LoVo (cell line): ENCODE data around the gene MAP3K4.
"Not testable (repeated sequence)": the region's sequence is repeated elsewhere in the genome, so short reads cannot be mapped to it uniquely, and the experiment has no call there.

Experiments
- DNase-seq: peaks from one replicate; pipeline ENCODE4 v3.0.0-alpha.2; 2016; ENCODE audit warnings: low spot score

MAP3K4 gene

DNA sequence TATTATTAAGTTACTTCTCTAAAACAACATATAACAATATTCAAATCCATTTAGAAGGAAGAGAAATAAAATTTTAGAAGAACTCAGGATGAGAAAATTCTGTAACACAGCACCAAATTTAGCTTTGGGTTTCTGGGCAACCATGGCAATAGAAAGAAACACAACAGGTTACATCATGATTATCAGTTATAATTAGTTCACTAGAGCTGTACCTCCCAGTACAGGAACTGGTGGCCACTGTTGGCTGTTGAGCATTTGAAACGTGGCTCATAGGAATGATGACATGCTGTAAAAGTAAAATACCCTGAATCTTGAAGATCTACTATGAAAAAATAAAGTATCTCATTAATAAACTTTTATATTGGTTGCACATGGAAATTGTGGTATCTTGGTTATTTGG, 23.7 kb upstream of the MAP3K4 start:
- DNase-seq: no peak

GRCh38 chr6:160971171-160971570, 20.4 kb upstream of the MAP3K4 start:
- no peak for DNase-seq

DNA sequence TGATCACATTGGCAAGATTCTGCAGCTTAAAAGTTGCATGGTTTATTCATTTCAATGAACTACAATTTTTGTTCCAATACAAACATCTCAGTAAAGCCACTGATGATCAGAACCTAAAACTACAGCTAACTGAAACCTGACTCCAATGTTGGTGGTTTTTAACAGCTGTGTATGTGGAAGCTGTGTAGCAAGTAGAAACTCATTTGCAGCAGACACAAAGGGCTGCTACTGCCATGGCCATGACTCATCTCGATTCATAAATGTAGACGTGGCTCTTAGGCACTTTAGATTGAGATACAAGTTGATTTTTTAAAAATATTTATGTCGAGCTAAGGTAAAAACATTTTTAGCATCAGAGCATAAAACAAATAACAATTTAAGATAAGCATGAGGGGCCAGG, 19.5 kb upstream of the MAP3K4 start:
- no peak for DNase-seq

DNA sequence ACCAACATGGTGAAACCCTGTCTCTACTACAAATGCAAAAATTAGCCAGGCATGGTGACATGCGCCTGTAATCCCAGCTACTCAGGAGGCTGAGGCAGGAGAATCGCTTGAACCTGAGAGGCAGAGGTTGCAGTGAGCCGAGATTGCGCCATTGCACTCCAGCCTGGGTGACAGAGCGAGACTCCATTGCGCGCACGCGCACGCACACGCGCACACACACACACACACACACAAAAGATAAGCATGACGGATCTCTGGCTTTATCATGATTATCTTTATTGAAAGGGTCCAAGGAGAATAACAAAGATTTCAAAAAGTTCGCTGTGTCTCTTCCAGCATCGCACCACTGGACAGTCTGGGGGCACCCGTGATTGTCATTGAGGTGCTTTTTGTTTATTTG, 19.0 kb upstream of the MAP3K4 start:
- not testable (repeated sequence) for DNase-seq

- no peak for DNase-seq
Observed at GRCh38 chr6:160973311-160974250, 18.0 kb upstream of the MAP3K4 start.

DNA sequence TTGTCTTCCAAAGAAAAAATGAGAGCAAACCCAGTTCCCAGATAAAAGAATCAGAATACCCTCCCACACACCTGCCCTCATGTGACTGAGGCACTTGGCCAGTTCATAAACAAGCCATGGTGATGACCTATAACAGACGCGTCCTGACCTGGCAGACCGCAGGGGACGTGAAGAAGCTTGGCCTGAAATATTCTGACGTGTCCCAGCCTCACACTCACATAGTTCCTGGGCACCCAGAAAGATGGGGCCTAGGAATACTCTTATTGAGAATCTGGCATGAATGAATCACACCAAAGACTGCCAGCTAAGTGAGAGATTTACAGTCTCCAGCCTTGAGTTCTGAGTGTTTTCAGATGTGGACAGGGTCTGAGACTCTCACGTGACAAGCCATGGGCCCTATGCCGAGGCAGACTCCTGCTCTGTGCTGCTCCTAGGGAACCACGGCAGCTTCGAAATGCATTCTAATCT, 17.2 kb upstream of the MAP3K4 start:
- DNase-seq: no peak

- DNase-seq: no peak
Observed at GRCh38 chr6:160975162-160975561, 16.4 kb upstream of the MAP3K4 start.

GRCh38 chr6:160975961-160976360, 15.6 kb upstream of the MAP3K4 start:
- not testable (repeated sequence) for DNase-seq

DNA sequence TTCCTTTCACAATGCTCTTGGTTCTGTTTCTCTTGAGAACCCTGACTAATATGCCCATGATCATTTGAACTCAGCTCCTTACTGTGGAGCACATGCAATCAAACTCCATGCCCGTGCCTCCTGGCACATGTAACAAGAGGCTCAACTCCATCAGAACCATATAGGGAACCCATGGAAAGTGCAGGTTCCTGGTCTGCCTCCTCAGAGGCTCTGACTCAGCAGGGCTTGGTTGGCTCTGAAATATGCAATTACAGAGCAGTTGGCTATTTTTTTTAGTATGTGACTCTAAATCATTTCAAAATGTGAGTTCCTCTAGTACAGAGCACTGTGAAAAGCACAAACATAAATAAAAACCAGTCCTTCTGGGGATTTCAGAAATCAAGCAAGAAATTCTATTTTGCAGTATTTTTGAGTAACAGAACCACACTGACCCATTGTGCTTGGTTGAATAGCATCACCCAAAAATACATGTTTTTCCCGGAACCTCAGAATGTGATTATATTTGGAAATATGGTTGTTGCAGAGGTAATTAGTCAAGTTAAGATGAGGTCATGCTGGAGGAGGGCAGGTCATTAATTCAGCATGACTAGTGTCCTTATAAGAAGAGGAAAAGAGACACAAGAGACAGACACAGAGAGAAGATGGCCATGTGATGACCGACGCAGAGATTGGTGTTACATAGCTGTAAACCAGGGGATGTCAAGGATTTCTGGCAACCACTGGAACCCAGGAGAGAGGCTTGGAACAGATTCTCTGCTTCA, 13.2 kb upstream of the MAP3K4 start:
- DNase-seq: no peak

- no peak for DNase-seq
Observed at GRCh38 chr6:160979061-160979708, 12.4 kb upstream of the MAP3K4 start.

DNA sequence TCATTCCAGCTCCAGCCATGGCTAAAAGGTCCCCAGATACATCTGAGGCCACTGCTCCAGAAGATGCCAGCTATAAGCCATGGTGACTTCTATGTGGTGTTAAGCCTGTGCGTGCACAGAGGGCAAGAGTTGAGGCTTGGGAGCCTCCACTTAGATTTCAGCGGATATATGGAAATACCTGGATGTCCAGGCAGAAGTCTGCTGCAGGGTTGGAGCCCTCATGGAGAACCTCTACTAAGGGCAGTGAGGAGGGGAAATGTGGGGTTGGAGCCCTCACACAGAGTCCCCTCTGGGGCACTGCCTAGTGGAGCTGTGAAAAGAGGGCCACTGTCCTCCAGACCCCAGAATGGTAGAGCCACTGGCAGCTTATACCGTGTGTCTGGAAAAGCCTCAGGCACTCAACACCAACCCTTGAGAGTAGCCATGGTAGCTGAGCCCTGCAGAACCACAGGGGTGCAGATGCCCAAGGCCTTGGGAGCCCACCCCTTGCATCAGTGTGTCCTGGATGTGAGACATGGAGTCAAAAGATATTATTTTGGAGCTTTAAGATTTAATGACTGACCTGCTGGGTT, 8.1 kb upstream of the MAP3K4 start:
- not testable (repeated sequence) for DNase-seq

DNA sequence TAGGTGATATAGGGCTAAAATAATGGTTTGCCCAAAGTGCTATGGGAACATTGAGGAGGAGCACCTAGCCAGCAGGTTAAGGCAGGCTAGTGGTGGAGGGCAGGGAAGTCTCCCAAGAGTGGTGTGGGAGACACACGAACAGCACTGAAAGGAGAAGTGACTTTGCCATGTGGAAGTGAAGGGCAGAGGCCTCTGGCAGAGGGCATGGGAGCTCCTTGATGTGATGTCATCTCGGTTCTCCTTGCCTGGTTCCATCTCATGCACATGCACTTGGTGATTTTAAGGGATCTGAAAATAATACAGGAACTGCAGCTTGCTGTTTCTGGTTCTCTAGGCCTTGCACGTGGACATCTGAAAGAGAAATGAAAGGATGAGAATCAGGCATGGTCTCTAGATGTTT, 4.7 kb upstream of the MAP3K4 start:
- DNase-seq: no peak

DNA sequence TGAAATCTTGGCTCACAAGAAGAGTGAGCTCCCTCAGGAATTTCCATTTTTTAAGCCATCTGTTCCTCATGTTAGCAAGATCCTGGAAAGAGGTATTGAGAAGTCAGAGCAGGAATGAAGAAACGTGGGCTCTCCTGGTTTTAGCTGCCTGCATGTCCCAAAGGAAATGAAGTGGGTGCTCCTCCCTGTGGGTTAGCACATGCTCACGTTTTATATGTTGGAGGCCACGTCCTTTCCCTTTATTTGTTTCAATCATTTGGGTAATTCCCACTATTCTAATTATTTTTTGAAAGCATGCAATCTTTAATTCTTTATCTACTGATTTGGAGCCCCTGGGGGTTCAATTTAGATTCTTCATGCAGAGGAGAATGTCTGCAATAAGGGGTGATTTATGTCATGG, 4.3 kb upstream of the MAP3K4 start:
- no peak for DNase-seq

GRCh38 chr6:160990847-160991405, 643 bp upstream of the MAP3K4 start:
- DNase-seq: no peak

GRCh38 chr6:160992061-160992979, 751 bp downstream of the MAP3K4 start:
- DNase-seq: peak; percentile 61

GRCh38 chr6:160992980-160993314, 1.4 kb downstream of the MAP3K4 start:
- no peak for DNase-seq

DNA sequence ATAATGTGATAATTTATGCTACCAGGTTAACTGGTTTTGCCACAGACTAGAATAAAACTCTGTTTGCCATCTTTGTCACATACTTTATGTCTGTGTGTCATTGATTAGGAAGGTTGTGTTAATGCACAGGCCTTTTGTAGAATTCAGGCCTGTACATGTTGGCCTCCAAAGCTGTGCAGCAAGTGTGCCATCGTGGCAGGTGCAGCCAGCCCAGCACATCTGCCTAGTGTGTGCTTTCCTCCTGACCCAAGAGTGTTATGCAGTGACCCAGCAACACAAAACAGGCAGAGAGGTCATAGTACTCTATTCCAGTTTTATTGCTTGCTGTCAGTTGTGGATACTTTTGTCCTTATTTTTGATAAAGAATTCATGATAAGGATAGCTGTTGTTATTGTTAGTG, 3.7 kb downstream of the MAP3K4 start:
- DNase-seq: no peak

GRCh38 chr6:160996131-160996601, 4.6 kb downstream of the MAP3K4 start:
- no peak for DNase-seq

DNA sequence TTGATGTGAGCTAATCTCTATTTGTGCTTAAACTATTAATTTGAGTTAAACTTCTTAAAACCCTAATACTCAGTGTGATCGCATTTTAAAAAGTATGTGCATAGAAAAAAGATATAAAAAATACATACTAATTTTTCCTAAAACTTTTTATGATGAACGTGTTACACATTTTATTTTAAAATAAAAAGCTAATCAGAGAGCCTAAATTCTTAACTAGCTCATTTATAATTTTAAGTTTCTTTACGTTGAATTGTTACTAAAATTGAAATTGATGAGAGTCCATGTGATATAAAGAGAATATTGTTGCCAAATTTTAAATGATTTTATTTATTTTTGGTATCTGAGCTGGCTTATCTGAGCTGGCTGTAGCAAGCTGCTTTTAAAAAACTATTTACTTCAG, 6.6 kb downstream of the MAP3K4 start:
- no peak for DNase-seq

DNA sequence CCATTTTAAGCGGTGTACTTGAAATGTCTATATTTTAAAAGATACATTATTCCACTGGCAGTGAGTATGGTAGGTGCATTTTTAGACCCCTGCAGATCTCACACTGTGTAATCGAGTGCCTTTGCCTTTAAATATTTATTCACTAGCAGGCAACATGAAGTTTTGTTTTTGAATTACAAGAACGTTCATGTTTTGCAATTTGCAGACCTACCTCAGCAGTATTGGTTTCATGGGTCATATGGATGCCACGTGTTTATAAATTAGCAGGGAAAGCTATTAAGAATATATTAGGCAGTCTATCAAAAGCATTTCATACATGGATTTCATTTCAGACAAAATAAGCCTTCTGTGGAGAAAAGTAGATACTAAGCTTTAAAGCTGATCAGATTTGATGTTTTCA, 7.2 kb downstream of the MAP3K4 start:
- DNase-seq: no peak

- DNase-seq: no peak
Observed at GRCh38 chr6:160999516-160999915, 7.9 kb downstream of the MAP3K4 start.
